CD4-positive, alpha-beta T cell (primary cell): ENCODE measurements around the gene SMPD1. TPM values are rescaled to one million over a fixed set of nuclear protein-coding genes. Genes with fewer than 3 reads are reported as not detected.
A peak's percentile ranks its signal among the peaks of the same experiment; 100 is the strongest.

Source experiments
- ATAC-seq: fragments of 200-7000 bp; cut with Tn5 transposase; one replicate; pipeline ENCODE4 v1.10.0; 2022; ENCODE audit warnings: mild to moderate bottlenecking; ENCODE audit not compliant: poor library complexity
- CTCF ChIA-PET: fragments of 350-600 bp; sonication (Branson Sonifier 250); formaldehyde crosslinking; loops from one replicate; lab custom pipeline; 2021; ENCODE audit warnings: antibody characterized with exemption, inconsistent platforms; lab: Charles Lee
- POLR2A ChIA-PET: fragments of 350-600 bp; sonication (Branson Sonifier 250); formaldehyde crosslinking; loops from one replicate; lab custom pipeline; 2021; ENCODE audit warnings: antibody characterized with exemption, inconsistent platforms; lab: Charles Lee
- DNase-seq, 14 experiments: peaks; one replicate each; pipeline ENCODE4 v3.0.0-alpha.2; 2013 to 2020; ENCODE audit warnings: mixed read lengths in 2 of 14
- H3K27ac ChIP-seq, 2 donors: one replicate each; pipeline versions ENCODE4 v1.5.1 to v1.7.0; 2013; ENCODE audit warnings: low read length in 2 of 2, low read depth in 1 of 2, mild to moderate bottlenecking in 1 of 2
- H3K27me3 ChIP-seq, 2 experiments: 1 replicate in 1 of 2; 2 replicates in 1 of 2; pipeline versions ENCODE4 v1.6.1 to v1.7.0; 2013; ENCODE audit warnings: low read length in 2 of 2, control low read depth in 1 of 2, mild to moderate bottlenecking in 1 of 2, moderate library complexity in 1 of 2; ENCODE audit not compliant: insufficient read depth in 2 of 2, control insufficient read depth in 1 of 2
- H3K36me3 ChIP-seq: one replicate; pipeline ENCODE4 v1.6.1; 2013; ENCODE audit warnings: low read length, control low read depth; ENCODE audit not compliant: insufficient read depth
- H3K4me1 ChIP-seq: one replicate; pipeline ENCODE4 v1.6.1; 2013; ENCODE audit warnings: low read length, control low read depth; ENCODE audit not compliant: insufficient read depth
- H3K4me3 ChIP-seq: one replicate; pipeline ENCODE4 v1.5.1; 2013; ENCODE audit warnings: mild to moderate bottlenecking, low read length, moderate library complexity
- H3K9me3 ChIP-seq, 2 experiments: 1 replicate in 1 of 2; 2 replicates in 1 of 2; pipeline versions ENCODE4 v1.6.1 to v1.7.0; 2013; ENCODE audit warnings: low read length in 2 of 2, mild to moderate bottlenecking in 2 of 2, control low read depth in 1 of 2, moderate library complexity in 1 of 2; ENCODE audit not compliant: control insufficient read depth in 1 of 2, insufficient read depth in 1 of 2
- H3K27ac Mint-ChIP-seq: one replicate; pipeline ENCODE4 v1.8.0; 2020; ENCODE audit warnings: mixed read lengths
- H3K27me3 Mint-ChIP-seq: one replicate; pipeline ENCODE4 v1.8.0; 2021; ENCODE audit warnings: mixed read lengths
- H3K36me3 Mint-ChIP-seq: one replicate; pipeline ENCODE4 v1.8.0; 2021; ENCODE audit warnings: low read depth, mixed read lengths
- H3K4me1 Mint-ChIP-seq: one replicate; pipeline ENCODE4 v1.8.0; 2021; ENCODE audit warnings: low read depth, mixed read lengths
- H3K4me3 Mint-ChIP-seq: one replicate; pipeline ENCODE4 v1.8.0; 2020; ENCODE audit warnings: mild to moderate bottlenecking, mixed read lengths
- H3K9me3 Mint-ChIP-seq: one replicate; pipeline ENCODE4 v1.8.0; 2020; ENCODE audit warnings: mixed read lengths
- CTCF ChIP-seq: fragments of 200-600 bp; IDR thresholded peaks from one replicate; pipeline ENCODE4 v1.8.0; 2022; ENCODE audit warnings: antibody characterized with exemption, mild to moderate bottlenecking
- intact Hi-C, 2 experiments: fragments of 100-400 bp; cut with DNase I in 1 of 2; cut with micrococcal nuclease in 1 of 2; formaldehyde crosslinking; loops; one replicate each; pipeline versions ENCODE4 v1.15.1 to v1.9.0; 2023 to 2025; cut with DNase I, micrococcal nuclease
- total RNA-seq, 174 experiments: library from RNA in 2 of 174; stranded (reverse) in 2 of 174; gene quantifications; one replicate each; pipeline ENCODE4 v1.2.3 and lab custom pipeline; 2021 to 2026

The SMPD1 gene
- total RNA-seq, 2 experiments from 2014 or later, result 70.9 to 75.0 TPM

GRCh38 chr11:6404342-6405051 lies 14.2 kb downstream of the SMPD1 start:
- ATAC-seq (peak; percentile 64), DNase-seq (peak in 12 of 14 experiments; percentile 30 to 72 (median 50))
- Mint-ChIP-seq H3K27ac (peak overlapping the region; percentile 97), H3K27me3 (no peaks in the 10 kb centered on the region), H3K4me3 (peak overlapping the region; percentile 69), H3K36me3 (peaks cover 69% of the 10 kb centered on the region), H3K4me1 (peaks cover 87% of the 10 kb centered on the region), H3K9me3 (no peaks in the 10 kb centered on the region)
- intact Hi-C loops, result no loop called here
- Histone ChIP-seq H3K9me3 (no peaks in the 10 kb centered on the region), H3K36me3 (peaks cover 30% of the 10 kb centered on the region), H3K4me3 (peak overlapping the region; percentile 31), H3K27me3 (no peaks in the 10 kb centered on the region), H3K4me1 (peaks cover 91% of the 10 kb centered on the region), H3K27ac (peak overlapping the region; percentile 75 to 91)
- TF ChIP-seq CTCF, result no peak
- CTCF ChIA-PET, result interaction anchor here (1.3 to 4.8 kb wide), 3 partner anchors 26 to 39 kb away, joined by 3 to 26 read pairs (median 8); no protein-coding TSS in a partner anchor
- POLR2A ChIA-PET, result interaction anchor here (1.0 to 8.6 kb wide), 9 partner anchors 8 to 279 kb away, joined by 3 to 253 read pairs (median 12); partner anchors contain the start of genes APBB1, ARFIP2, MRPL17 and SMPD1

- DNase-seq (peak in 2 of 14 experiments; percentile 18 to 43), ATAC-seq (no peak)
- Histone ChIP-seq H3K4me3 (peak overlapping the region; percentile 31), H3K36me3 (peaks cover 32% of the 10 kb centered on the region), H3K9me3 (no peaks in the 10 kb centered on the region), H3K27ac (peak overlapping the region; percentile 75 to 91), H3K27me3 (no peaks in the 10 kb centered on the region), H3K4me1 (peaks cover 88% of the 10 kb centered on the region)
- no peaks in the 10 kb centered on the region for H3K27me3 Mint-ChIP-seq
- CTCF ChIA-PET, result interaction anchor here (1.0 to 4.8 kb wide), 4 partner anchors 15 to 38 kb away, joined by 3 to 26 read pairs (median 6); no protein-coding TSS in a partner anchor
- H3K4me1 Mint-ChIP-seq, result peaks cover 88% of the 10 kb centered on the region
- H3K27ac Mint-ChIP-seq, result peak overlapping the region; percentile 97
- TF ChIP-seq CTCF, result no peak
- POLR2A ChIA-PET, result interaction anchor here (1.2 to 8.6 kb wide), 4 partner anchors 8 to 26 kb away, joined by 6 to 253 read pairs (median 148); partner anchors contain the start of genes APBB1 and SMPD1
- H3K9me3 Mint-ChIP-seq, result no peaks in the 10 kb centered on the region
- intact Hi-C loops, result no loop called here
- peak overlapping the region; percentile 69 for H3K4me3 Mint-ChIP-seq
- peaks cover 69% of the 10 kb centered on the region for H3K36me3 Mint-ChIP-seq
Measured at GRCh38 chr11:6405052-6405667, 14.9 kb downstream of the SMPD1 start.

- peak overlapping the region; percentile 62 for H3K4me3 Mint-ChIP-seq
- H3K27ac ChIP-seq, result peak overlapping the region; percentile 75 to 91
- ChIA-PET CTCF (interaction anchor here (1.0 to 2.2 kb wide), 3 partner anchors 14 to 38 kb away, joined by 3 to 8 read pairs (median 7); no protein-coding TSS in a partner anchor), POLR2A (interaction anchor here (0.6 to 8.6 kb wide), 4 partner anchors 7 to 1581 kb away, joined by 3 to 253 read pairs (median 148); partner anchors contain the start of genes APBB1, EIF3F and SMPD1)
- peaks cover 83% of the 10 kb centered on the region for H3K4me1 Mint-ChIP-seq
- H3K27ac Mint-ChIP-seq, result peak overlapping the region; percentile 97
- H3K9me3 ChIP-seq, result no peaks in the 10 kb centered on the region
- peaks cover 33% of the 10 kb centered on the region for H3K36me3 ChIP-seq
- no peak for ATAC-seq
- peaks cover 68% of the 10 kb centered on the region for H3K36me3 Mint-ChIP-seq
- intact Hi-C loops, result no loop called here
- no peak overlapping the region for H3K4me3 ChIP-seq
- TF ChIP-seq CTCF, result no peak
- no peaks in the 10 kb centered on the region for H3K27me3 Mint-ChIP-seq
- no peaks in the 10 kb centered on the region for H3K27me3 ChIP-seq
- H3K4me1 ChIP-seq, result peaks cover 88% of the 10 kb centered on the region
- no peaks in the 10 kb centered on the region for H3K9me3 Mint-ChIP-seq
- DNase-seq, result no peak
Measured at GRCh38 chr11:6405846-6406245, 15.6 kb downstream of the SMPD1 start.
